Panc1 (cell line): ENCODE measurements around the gene OR5F1. TPM values are rescaled to one million over a fixed set of nuclear protein-coding genes. Genes with fewer than 3 reads are reported as not detected.

Experiments
- ATAC-seq: fragments of 200-7000 bp; cut with Tn5 transposase; 2 replicates; pipeline ENCODE4 v1.9.1; 2020; ENCODE audit warnings: mild to moderate bottlenecking, moderate library complexity
- BruUV-seq: library from RNA; stranded (reverse); fragments of 400-500 nt; replicated peaks from 2 replicates; lab custom pipeline; 2021; lab: Mats Ljungman, UMichigan
- CTCF ChIA-PET: fragments of 300-600 bp; sonication (Branson Sonifier 250); formaldehyde crosslinking; loops from one replicate; lab custom pipeline; 2022; ENCODE audit warnings: antibody characterized with exemption; lab: Charles Lee
- POLR2A ChIA-PET: fragments of 300-600 bp; sonication (Branson Sonifier 250); formaldehyde crosslinking; loops from one replicate; lab custom pipeline; 2022; ENCODE audit warnings: antibody characterized with exemption; lab: Charles Lee
- DNase-seq: peaks from one replicate; pipeline ENCODE4 v3.0.0-alpha.2; 2010; ENCODE audit warnings: low read depth, low spot score
- H3K27ac ChIP-seq: 2 replicates; pipeline ENCODE4 v1.5.1; 2011; ENCODE audit warnings: mild to moderate bottlenecking, low read length, inconsistent platforms
- H3K27me3 ChIP-seq: fragments of 200-500 bp; sonication (Bioruptor generic); 2 replicates; pipeline ENCODE4 v1.6.0; 2014; ENCODE audit warnings: low read length, inconsistent platforms; ENCODE audit not compliant: control insufficient read depth, insufficient read depth
- H3K36me3 ChIP-seq: fragments of 200-500 bp; sonication (Bioruptor generic); 2 replicates; pipeline ENCODE4 v1.5.1; 2014; ENCODE audit warnings: inconsistent platforms, mild to moderate bottlenecking, low read length, moderate library complexity; ENCODE audit not compliant: control insufficient read depth, insufficient read depth
- H3K4me1 ChIP-seq: 2 replicates; pipeline ENCODE4 v1.5.1; 2011; ENCODE audit warnings: inconsistent platforms, mild to moderate bottlenecking, low read length, moderate library complexity; ENCODE audit not compliant: control insufficient read depth, insufficient read depth
- H3K4me3 ChIP-seq, 2 experiments: 2 replicates each; pipeline ENCODE4 v1.5.1; 2011 to 2012; ENCODE audit warnings: low read depth in 2 of 2, low read length in 2 of 2, mild to moderate bottlenecking in 2 of 2, inconsistent platforms in 1 of 2, moderate library complexity in 1 of 2
- H3K9me3 ChIP-seq: fragments of 200-500 bp; sonication (Bioruptor generic); 2 replicates; pipeline ENCODE4 v1.5.1; 2014; ENCODE audit warnings: low read depth, mild to moderate bottlenecking, inconsistent platforms, low read length, moderate library complexity; ENCODE audit not compliant: control insufficient read depth, insufficient read depth
- POLR2AphosphoS5 ChIP-seq: IDR thresholded peaks from 2 replicates; pipeline ENCODE4 v1.6.1; 2012; ENCODE audit warnings: mild to moderate bottlenecking, low read depth, low read length, moderate library complexity
- SIN3A ChIP-seq: IDR thresholded peaks from 2 replicates; pipeline ENCODE4 v1.6.1; 2012; ENCODE audit warnings: low read depth, mild to moderate bottlenecking, low read length, moderate library complexity, borderline replicate concordance; ENCODE audit not compliant: insufficient read depth
- TCF7L2 ChIP-seq: IDR thresholded peaks from 2 replicates; pipeline ENCODE4 v1.6.1; 2011; ENCODE audit warnings: mild to moderate bottlenecking, low read depth, low read length, inconsistent platforms
- in situ Hi-C: cut with HindIII; loops from 2 replicates; pipeline ENCODE4 v1.10.0; 2016; ENCODE audit warnings: low sequenced_read_pairs, low pct_unique_long_range_greater_than_20kb
- intact Hi-C: fragments of 100-400 bp; cut with micrococcal nuclease; formaldehyde crosslinking; loops from one replicate; pipeline ENCODE4 v1.10.0; 2022; ENCODE audit not compliant: unreplicated experiment
- total RNA-seq: library from RNA; stranded (reverse); gene quantifications from one replicate; pipeline ENCODE4 v1.2.1, GENCODE V29; 2021; ENCODE audit not compliant: unreplicated experiment
- TF ChIP-seq, protein P1 (sequence below): fragments of 450-650 bp; IDR thresholded peaks from 2 replicates; pipeline ENCODE4 v1.5.1; 2017; ENCODE audit warnings: mild to moderate bottlenecking
- TF ChIP-seq, protein P2 (sequence below), 2 experiments: IDR thresholded peaks; 2 replicates each; pipeline ENCODE4 v1.6.1; 2011 to 2012; ENCODE audit warnings: low read depth in 2 of 2, control low read depth in 1 of 2, low read length in 1 of 2, mild to moderate bottlenecking in 1 of 2, moderate library complexity in 1 of 2; ENCODE audit not compliant: insufficient read depth in 1 of 2

OR5F1 gene
- total RNA-seq, 1 experiment from 2014 or later: not detected

DNA sequence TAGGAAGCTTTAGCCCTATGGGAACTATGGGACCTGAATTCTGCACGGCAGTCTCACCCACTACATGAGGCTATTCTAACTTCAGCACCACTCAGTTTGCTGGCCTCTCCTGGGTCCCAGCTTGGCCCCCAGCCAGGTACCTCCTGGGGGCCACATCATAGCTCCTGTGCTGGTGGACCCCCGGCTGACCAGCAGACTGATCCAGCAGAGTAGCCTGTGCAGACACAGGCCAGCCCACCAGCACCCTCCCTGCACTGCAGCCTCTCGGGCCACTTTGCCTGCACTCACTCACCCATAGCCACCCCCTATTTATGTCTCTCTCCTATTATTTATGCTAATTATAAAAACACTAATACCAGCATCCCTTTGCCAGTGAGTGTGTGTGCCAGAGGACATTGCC lies 23.5 kb downstream of the OR5F1 start:
- no peaks in the 10 kb centered on the region for H3K36me3 ChIP-seq
- H3K27ac ChIP-seq: no peak overlapping the region
- H3K9me3 ChIP-seq: no peaks in the 10 kb centered on the region
- no peak overlapping the region for H3K4me3 ChIP-seq
- no peak for TF ChIP-seq SIN3A
- TF ChIP-seq, protein P1, sequence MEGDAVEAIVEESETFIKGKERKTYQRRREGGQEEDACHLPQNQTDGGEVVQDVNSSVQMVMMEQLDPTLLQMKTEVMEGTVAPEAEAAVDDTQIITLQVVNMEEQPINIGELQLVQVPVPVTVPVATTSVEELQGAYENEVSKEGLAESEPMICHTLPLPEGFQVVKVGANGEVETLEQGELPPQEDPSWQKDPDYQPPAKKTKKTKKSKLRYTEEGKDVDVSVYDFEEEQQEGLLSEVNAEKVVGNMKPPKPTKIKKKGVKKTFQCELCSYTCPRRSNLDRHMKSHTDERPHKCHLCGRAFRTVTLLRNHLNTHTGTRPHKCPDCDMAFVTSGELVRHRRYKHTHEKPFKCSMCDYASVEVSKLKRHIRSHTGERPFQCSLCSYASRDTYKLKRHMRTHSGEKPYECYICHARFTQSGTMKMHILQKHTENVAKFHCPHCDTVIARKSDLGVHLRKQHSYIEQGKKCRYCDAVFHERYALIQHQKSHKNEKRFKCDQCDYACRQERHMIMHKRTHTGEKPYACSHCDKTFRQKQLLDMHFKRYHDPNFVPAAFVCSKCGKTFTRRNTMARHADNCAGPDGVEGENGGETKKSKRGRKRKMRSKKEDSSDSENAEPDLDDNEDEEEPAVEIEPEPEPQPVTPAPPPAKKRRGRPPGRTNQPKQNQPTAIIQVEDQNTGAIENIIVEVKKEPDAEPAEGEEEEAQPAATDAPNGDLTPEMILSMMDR: no peak
- no peak for TF ChIP-seq TCF7L2
- TF ChIP-seq POLR2AphosphoS5: no peak
- TF ChIP-seq, protein P2, sequence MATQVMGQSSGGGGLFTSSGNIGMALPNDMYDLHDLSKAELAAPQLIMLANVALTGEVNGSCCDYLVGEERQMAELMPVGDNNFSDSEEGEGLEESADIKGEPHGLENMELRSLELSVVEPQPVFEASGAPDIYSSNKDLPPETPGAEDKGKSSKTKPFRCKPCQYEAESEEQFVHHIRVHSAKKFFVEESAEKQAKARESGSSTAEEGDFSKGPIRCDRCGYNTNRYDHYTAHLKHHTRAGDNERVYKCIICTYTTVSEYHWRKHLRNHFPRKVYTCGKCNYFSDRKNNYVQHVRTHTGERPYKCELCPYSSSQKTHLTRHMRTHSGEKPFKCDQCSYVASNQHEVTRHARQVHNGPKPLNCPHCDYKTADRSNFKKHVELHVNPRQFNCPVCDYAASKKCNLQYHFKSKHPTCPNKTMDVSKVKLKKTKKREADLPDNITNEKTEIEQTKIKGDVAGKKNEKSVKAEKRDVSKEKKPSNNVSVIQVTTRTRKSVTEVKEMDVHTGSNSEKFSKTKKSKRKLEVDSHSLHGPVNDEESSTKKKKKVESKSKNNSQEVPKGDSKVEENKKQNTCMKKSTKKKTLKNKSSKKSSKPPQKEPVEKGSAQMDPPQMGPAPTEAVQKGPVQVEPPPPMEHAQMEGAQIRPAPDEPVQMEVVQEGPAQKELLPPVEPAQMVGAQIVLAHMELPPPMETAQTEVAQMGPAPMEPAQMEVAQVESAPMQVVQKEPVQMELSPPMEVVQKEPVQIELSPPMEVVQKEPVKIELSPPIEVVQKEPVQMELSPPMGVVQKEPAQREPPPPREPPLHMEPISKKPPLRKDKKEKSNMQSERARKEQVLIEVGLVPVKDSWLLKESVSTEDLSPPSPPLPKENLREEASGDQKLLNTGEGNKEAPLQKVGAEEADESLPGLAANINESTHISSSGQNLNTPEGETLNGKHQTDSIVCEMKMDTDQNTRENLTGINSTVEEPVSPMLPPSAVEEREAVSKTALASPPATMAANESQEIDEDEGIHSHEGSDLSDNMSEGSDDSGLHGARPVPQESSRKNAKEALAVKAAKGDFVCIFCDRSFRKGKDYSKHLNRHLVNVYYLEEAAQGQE (IDR thresholded peaks at IDR 0.05; ENCODE audit: insufficient read depth in 1 of 2, low read depth in 2 of 2, low read length in 1 of 2): no peak
- intact Hi-C loops (no loop called here), in situ Hi-C loops (no loop called here)
- CTCF ChIA-PET: no interaction called here
- H3K27me3 ChIP-seq: no peaks in the 10 kb centered on the region
- no TSS peak for BruUV-seq
- ATAC-seq (no peak), DNase-seq (no peak)
- POLR2A ChIA-PET: no interaction called here
- no peaks in the 10 kb centered on the region for H3K4me1 ChIP-seq

DNA sequence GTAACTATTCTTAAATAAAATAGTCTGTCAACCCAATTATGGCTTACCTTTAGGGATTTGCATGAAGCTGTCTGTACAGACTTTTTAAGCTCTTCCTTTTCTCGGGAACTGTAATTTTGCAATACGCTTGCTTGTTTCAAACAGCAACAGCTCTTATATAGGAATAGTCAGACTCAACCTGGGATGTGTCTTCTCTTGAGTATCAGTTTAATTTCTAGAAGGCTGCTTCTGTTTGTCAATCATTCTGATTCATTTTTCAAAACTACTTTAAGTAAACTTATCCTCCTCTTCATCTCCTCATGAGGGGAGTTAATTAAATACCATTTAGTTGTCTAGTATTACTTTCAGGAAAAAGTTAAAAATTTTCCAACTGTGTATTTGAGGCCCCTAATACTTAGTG lies 24.6 kb downstream of the OR5F1 start, which contains the start of gene OR10AG1:
Gene OR10AG1 (minus strand): TSS at position 101 of the 400 bp plus-strand sequence. CDS start 38 bp downstream, at position 63.
- H3K4me1 ChIP-seq: no peaks in the 10 kb centered on the region
- no peaks in the 10 kb centered on the region for H3K9me3 ChIP-seq
- DNase-seq (no peak), ATAC-seq (no peak)
- H3K36me3 ChIP-seq: no peaks in the 10 kb centered on the region
- H3K27ac ChIP-seq: no peak within 1 kb of the TSS
- POLR2A ChIA-PET: interaction anchor here (0.7 kb wide), 1 partner anchor 230 kb away, joined by 5 read pairs; no protein-coding TSS in a partner anchor
- in situ Hi-C loops (no loop called here), intact Hi-C loops (no loop called here)
- BruUV-seq: no TSS peak
- TF ChIP-seq TCF7L2: no peak
- TF ChIP-seq SIN3A: no peak
- TF ChIP-seq, protein P2 (IDR thresholded peaks at IDR 0.05; ENCODE audit: insufficient read depth in 1 of 2, low read depth in 2 of 2, low read length in 1 of 2): no peak
- TF ChIP-seq, protein P1: no peak
- no peak for TF ChIP-seq POLR2AphosphoS5
- no peak within 1 kb of the TSS for H3K4me3 ChIP-seq
- no peaks in the 10 kb centered on the region for H3K27me3 ChIP-seq
- CTCF ChIA-PET: no interaction called here
